NCI-H2029 treated with DMSO at 0.1 percent for 48 hours (cell line): Measurements from ENCODE around the gene HPD.
A peak's percentile ranks its signal among the peaks of the same experiment; 100 is the strongest.

Experiments
- DNase-seq: peaks from one replicate; lab custom pipeline; 2025; lab: John Stamatoyannopoulos, UW

The HPD gene

DNA sequence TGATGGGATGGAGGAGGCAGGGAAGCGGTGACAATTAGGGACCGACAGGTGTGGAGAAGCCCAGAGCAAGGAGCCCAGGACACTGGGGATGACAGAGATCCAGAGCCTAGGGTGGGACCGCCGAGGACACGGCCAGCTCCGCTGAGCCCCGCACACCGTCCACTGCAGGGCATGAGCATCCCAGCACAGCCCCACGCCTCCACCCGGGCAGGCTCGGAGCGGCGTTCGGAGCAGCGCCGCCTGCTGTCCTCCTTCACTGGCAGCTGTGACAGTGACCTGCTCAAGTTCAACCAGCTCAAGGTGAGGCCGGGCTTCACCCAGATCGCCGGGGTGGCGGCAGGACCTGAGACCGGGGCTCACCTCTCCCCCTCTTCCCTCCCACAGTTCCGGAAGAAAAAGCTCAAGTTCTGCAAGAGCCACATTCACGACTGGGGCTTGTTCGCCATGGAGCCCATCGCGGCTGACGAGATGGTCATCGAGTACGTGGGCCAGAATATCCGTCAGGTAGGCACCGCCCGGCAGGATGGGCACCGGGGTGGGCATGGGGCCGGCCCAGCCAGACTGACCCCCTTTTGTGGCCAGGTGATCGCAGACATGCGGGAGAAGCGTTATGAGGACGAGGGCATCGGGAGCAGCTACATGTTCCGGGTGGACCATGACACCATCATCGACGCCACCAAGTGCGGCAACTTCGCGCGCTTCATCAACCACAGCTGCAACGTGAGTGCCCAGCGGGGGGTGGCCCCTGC is 31.1 kb downstream of the HPD start:
- no peak for DNase-seq

DNA sequence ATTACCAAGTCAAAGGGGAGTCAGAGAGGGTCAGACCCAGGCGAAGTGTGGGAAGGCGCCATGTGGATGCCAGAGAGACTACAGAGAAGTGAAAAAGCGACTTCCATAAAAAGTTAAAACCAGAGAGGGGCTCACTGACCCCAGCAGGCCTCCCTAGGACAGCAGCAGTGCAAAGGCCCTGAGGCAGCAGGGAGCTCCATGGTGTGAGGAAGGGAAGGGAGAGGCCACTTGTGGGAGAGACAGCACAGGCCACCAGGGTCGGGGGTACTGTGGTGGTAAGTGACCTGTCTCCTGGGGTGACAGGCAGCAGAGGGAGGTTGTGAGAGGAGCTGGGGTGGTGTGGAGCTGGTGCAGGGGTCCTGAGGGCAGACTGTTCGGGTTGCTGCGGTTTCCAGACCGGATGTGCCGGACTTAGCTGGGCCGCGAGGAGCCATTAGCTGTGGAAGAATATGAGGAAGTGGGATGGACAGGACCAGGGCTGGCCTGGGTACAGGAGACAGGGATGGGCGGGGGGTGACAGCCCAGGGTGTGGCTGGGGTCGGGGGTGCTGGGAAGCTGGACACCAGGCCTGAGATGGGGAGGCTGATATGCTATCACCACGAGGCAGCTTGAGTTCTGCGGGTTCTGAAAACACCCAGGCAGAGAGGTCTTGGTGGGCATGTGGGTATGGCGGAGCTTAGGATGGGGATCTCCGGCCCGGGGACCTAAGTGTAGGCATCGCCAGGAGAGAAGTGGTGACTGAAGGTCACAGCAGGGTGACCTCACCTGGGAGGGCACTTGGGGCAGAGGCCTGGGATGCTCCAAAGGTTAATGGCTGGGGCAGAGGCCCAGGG is 32.1 kb downstream of the HPD start:
- DNase-seq: no peak

DNA sequence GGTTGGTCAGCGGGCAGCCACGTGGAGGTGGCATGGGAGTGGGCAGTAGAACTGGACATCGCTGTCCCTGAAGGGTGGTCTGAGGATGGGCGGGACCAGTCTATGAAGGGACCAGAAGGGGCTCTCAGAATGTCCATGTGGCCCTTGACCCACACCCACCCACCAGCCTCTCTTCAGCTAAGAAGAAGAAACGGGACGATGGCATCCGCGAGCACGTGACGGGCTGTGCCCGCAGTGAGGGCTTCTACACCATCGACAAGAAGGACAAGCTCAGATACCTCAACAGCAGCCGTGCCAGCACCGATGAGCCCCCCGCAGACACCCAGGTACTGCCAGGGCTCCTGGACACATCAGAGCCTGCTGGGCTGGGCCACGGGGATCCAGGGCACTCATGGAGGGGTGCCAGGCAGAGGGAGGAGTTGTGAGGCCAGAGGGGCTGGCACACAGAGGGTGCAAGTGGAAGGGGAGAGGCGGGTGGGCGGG is 33.6 kb downstream of the HPD start:
- no peak for DNase-seq

DNA sequence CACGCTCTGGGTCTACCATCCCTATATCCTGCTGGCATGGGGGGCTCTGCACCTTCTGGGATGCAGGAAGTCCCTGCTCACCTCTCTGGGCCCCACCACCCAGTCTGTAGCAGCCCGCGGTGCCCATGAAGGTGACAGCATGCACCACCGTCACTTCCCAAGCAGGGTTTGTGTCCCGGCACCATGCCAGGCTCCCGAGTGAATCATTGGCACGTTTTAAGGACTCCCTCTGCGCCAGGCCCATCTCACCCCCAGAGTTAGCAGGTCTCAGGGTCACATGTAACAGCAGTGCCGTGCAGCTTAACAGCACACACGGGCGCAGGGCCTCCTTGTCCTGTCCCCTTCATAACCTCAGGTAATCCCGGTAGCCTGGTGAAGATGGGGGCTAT is 34.9 kb downstream of the HPD start:
- DNase-seq: no peak

DNA sequence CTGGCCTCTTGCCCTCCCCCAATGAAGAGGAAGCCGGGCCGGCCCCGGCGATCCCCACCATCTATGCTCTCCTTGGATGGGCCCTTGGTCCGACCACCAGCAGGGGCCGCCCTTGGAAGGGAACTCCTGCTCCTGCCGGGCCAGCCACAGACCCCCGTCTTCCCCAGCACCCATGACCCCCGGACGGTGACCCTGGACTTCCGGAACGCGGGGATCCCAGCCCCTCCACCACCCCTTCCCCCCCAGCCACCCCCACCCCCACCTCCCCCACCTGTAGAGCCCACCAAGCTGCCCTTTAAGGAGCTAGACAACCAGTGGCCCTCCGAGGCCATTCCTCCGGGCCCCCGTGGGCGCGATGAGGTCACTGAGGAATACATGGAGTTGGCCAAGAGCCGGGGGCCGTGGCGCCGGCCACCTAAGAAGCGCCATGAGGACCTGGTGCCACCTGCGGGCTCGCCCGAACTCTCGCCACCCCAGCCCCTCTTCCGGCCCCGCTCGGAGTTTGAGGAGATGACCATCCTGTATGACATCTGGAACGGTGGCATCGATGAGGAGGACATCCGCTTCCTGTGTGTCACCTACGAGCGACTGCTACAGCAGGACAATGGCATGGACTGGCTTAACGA is 35.4 kb downstream of the HPD start:
- DNase-seq: no peak

DNA sequence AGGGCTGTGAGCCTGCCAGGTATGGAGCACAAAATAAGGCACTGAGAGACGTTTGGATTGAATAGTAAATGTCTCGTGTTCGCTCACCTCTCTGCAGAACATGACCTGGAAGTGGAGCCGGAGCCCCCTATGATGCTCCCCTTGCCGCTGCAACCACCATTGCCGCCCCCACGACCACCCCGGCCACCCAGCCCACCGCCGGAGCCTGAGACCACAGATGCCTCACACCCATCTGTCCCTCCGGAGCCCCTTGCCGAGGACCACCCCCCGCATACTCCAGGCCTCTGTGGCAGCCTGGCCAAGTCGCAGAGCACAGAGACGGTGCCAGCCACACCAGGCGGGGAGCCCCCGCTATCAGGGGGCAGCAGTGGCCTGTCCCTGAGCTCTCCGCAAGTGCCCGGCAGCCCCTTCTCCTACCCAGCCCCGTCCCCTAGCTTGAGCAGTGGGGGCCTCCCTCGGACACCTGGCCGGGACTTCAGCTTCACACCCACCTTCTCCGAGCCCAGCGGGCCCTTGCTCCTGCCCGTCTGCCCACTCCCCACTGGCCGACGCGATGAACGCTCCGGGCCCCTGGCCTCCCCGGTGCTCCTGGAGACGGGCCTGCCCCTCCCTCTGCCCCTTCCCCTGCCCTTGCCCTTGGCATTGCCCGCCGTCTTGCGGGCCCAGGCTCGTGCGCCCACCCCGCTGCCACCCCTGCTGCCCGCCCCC is 36.1 kb downstream of the HPD start:
- DNase-seq: no peak

DNA sequence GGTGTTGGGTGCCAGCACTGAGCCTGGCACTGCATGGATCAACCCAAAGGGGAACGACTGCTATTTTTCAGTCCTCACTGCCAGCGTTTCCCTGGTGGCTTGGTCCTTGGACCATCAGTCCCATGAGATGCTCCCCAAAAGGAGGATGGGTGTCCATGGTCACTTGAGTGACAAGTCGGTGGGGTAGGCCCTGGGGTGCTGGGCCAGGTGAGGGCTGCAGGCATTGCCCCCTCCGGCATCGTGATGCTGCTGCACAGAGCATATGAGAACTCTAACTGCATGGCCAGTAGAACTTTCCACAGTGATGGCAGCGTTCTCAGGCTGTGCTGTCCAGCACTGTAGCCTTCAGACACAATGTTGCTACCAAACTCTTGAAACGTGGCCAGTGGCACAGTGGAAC is 38.6 kb downstream of the HPD start:
- no peak for DNase-seq

DNA sequence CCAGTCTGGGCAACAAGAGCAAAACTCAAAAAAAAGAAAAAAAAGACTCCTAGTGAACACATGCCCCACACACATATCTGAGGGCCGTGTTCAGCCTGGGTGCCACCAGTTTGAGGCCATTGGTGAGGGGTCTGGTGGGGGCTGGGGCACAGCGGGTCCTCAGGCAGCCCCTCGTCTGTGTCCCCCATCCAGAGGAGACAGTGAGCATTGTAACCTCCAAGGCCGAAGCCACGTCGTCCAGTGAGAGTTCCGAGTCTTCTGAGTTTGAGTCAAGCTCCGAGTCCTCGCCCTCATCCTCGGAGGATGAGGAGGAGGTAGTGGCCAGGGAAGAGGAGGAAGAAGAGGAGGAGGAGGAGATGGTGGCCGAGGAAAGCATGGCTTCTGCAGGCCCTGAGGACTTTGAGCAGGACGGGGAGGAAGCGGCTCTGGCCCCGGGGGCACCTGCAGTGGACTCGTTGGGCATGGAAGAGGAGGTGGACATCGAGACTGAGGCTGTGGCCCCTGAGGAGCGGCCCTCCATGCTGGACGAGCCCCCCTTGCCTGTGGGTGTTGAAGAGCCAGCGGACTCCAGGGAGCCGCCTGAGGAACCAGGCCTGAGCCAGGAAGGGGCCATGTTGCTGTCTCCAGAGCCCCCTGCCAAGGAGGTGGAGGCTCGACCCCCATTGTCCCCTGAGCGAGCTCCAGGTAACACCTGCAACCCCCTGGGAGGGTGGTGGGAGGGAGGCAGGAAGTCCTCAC is 39.3 kb downstream of the HPD start:
- no peak for DNase-seq

DNA sequence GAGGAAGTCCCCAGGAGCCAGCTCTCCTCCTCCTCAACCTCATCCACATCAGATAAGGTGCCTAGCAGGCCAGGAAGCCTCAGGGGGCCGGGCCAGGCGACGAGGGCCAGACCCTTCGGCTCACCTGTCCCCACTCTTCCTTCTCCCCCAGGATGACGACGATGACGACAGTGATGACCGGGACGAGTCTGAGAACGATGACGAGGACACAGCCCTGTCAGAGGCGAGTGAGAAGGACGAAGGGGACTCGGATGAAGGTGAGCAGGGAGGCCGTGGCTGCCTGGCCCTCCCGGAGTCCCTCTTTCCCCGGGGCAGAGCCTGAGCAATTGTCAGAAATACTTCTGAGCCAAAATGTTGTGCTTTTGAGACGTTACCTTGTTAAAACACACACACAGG is 41.0 kb downstream of the HPD start:
- no peak for DNase-seq

DNA sequence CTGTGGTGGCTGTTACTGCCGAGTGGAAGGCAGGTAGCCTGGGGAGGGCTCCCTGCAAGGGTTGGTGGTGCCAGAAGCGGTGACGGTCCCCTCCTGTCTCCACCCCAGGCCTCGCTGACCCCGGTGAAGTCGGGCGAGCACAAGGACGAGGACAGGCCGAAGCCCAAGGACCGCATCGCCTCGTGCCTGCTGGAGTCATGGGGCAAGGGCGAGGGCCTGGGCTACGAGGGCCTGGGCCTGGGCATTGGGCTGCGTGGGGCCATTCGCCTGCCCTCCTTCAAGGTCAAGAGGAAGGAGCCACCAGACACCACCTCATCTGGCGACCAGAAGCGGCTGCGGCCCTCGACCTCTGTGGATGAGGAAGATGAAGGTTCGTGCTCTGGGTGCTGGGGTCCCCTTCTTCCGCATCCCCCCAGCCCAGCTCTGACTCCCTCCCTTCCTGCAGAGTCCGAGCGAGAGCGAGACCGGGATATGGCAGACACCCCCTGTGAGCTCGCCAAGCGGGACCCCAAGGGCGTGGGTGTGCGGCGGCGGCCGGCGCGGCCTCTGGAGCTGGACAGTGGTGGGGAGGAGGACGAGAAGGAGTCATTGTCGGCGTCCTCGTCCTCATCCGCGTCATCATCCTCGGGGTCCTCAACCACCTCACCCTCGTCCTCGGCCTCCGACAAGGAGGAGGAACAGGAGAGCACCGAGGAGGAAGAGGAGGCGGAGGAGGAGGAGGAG is 41.6 kb downstream of the HPD start:
- no peak for DNase-seq

DNA sequence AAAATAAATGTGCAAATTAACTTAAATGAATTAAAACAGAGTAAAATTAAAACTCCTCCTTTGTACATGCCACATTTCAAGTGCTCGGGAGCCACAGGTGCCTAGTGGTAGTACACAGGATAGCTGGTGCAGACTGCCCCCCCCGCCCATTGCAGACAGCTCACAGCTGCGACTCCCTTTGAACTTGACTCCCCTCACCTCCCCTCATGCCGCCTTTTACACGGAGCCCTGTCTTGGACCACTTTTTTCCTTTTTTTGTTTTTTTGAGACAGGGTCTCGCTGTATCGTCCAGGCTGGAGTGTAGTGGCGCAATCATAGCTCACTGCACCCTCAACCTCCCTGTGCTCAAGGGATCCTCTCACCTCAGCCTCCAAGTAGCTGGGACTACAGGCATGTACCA is 43.4 kb downstream of the HPD start:
- no peak for DNase-seq

DNA sequence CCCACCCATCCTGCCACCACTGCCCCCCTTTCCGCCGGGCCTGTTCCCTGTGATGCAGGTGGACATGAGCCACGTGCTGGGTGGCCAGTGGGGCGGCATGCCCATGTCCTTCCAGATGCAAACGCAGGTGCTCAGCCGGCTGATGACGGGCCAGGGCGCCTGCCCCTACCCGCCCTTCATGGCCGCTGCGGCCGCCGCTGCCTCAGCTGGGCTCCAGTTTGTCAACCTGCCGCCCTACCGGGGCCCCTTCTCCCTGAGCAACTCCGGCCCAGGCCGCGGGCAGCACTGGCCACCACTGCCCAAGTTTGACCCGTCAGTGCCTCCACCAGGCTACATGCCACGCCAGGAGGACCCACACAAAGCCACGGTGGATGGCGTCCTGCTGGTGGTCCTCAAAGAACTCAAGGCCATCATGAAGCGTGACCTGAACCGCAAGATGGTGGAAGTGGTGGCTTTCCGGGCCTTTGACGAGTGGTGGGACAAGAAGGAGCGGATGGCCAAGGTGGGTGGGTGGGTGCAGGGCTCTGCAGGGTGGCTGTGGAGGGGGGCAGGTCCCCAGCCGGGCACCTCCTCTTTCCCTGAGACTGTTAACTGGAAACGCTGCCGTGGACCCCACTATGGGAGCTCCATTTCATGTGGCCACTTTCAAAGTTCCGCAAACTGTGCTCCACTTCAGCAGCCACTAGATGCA is 44.1 kb downstream of the HPD start:
- DNase-seq: no peak

DNA sequence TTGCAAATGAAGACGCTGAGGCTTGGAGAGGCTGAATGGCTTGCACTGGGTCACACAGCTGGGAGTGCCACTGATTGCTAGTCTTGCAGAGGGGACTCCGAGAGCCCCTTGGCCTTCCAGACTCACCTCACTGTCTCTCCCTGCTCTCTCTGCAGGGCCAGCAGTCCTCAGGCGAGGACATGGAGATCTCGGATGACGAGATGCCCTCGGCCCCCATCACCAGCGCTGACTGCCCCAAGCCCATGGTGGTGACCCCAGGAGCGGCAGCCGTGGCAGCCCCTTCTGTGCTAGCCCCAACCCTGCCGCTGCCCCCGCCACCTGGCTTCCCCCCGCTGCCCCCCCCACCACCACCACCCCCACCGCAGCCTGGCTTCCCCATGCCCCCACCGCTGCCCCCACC is 44.7 kb downstream of the HPD start:
- no peak for DNase-seq

DNA sequence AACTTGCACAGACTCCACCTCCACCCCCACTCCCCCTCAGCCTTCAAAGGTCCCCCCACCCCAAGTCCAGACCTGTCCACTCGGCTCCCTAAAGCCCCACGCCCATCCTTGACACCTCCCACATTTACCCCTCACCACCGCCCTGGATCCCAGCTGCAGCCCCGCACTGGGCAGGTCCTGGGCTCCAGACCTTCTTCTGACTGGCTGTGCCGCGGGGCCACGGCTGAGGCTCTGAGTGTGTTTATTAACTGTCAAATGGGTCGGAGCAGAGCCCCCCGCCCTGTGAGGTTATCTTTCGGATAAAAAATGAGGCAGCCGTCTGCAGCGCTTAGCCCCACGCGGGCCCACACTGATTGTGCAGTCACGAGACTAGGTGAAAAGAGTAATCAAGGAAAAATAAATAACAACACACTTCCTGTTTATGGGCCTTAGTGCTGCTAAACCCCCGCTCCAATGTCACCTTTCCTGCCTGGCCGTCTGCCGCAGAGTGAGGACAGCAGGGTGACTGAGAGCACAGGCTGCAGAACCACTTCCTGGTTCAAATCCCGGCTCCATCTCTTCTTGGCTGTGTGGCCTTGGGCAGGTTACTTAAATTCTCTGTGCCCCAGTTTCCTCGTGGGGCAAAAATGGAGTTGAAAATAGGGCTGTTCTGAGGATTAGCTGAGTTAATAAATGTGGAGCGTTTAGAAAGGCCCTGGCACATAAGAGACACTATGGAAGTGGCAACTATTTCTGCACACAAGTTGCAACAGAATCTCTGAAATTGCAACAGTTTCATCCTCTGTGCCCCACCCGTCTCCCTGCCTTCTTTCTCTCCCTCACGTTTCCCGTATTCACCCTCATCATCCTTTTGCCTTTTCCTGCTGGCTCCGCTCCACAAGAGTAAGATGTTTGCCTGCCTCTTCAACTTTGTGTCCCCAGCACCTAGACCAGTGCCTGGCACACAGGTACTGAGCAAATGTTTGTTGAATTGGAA is 45.5 kb downstream of the HPD start:
- DNase-seq: peak; percentile 35

DNA sequence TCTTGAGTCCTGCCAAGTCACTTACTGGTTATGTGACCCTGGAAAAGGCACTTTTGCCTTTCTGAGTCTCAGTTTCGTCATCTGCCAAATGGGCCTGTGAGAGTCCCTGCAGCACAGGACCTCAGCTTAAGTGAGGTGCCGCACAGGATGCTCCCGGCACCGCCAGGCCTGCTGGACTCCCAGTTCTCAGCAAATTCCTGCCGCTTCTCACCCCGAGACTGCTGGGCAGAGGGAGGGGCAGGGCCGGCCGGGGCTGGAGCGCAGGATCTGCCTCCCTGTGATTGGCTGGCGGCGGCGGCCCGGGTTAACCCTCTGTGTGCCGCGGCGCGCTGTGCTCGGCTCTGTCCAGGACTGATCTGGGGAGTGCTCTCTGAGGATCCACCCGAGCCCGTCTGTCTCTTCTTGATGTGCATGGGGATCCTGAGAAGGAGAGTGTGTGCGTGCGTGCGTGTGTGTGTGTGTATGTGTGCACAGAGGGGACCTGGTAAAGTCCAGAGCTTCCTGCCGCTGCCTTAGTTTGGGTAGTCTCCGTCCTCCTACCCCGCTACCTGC is 46.3 kb downstream of the HPD start:
- peak; percentile 46 for DNase-seq

DNA sequence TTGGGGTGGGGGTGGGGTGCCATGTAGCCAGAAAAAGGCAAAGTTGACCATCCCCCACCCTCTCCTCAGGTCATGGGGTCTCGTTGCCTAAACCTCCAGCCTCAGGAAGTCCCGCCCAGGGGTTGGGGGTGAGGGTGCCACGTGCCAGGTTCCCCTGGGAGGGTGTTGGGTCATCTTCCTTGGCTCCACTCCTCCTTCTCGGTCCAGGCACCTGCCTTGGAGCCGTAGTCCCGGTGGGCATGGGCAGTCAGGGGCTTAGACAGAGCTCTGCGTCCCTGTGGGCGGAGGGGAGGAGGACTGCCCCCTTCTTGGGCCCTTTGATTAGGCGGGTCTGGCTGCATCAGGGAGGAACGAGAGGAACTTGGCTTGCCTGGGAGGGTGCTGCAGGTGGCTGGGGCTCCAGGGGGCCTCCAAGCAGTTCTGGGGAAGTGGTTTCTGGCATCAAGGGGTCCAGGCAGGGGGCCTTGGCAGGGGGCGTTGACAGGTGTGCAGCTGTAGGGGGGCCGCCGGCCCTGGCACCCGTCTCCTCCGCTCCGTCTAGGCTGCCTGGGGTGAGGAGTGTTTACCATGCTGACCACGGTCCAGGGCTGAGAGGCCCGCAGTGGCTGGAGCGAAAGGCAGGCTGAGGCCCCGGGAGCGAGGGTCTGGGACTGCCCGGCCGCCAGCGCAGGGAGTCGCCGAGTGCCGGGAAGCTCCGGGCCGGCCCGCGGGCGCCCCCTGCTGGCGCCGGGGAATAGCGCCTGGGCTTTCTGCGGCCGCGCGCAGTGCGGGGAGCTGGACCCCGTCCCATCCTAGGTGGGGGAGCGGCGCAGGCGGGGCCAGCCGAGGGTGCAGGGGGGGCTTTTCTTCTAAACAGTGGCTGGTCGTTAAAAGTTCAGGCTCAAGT is 47.0 kb downstream of the HPD start:
- DNase-seq: peak; percentile 46

DNA sequence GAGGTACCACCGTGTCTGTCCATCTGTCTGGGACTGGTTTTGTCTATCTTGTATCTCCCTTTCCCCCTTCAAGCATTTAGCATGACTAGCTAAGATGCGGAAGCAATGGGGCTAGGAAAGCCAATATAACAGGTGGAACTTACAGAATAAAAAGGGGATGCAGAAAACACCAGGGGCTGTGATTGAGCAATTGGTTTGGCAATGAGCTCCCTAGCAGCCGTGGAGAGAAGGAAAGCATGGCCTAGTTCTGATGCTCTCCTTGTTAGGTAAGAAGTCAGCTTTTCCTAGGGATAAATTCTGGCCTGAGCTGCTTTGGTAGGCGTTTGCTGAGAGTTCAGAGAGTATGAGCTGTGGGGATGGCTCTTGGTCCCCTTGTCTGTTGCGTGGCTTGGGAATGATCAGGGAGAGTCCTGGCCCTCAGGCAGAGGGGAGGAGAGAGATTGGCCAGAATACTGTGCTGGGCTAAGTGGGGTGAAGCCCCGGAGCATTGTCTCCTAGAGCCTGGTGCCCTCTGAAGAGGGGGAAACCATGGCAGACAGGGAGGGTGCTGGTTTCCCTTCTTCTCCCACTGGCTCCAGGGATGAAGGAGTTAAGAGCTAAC is 47.7 kb downstream of the HPD start:
- no peak for DNase-seq
